ENCODE measurements around the gene WSCD1.

WSCD1 gene

DNA sequence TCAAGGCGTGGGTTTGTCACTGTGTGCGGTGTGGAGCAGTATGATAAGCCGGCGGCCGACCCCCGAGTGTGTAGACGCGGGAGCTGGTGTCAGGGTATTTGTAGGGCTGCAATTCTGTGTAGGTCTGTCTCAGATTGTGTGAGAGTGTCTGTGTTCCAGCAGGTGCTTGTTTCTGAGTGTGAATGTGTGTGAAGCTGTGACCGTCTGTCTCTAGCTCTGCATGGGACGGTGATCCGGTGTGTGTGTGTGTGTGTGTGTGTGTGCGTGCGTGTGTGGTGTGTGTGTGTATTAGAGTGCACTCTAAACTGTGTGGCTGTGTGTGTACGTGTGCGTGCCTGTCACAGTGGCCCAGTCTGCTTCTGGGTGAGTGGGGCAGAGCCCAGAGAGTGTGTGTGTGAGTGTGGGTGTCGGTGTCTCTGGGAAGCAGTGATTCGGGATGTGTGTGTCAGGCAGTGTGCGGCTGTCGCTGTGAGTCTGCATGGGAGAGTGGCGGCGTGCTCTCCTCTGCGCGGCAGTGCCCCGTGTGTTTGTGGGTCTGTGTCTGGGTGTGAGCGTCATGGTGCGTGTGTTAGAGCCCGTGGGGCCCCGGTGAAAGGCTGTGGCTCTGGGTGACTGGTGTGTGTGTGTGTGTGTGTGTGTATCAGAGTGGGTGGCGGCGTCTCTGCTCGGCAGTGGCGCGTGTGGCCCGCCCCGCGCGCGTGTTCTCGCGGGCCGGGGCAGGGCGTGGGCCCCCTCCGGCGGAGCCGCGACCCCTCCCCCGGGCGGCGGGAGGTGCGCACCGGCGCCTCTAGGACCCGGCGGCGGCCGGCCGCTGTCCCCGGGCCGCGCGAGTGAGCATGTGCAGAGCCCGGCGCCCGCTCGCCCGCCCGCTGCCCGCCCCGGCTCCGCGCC lies at the start of gene WSCD1:
WSCD1 (plus strand) TSS at position 841 of the 891 bp plus-strand sequence. CDS start 10,280 bp downstream, outside the sequence.
- no peak for DNase-seq

DNA sequence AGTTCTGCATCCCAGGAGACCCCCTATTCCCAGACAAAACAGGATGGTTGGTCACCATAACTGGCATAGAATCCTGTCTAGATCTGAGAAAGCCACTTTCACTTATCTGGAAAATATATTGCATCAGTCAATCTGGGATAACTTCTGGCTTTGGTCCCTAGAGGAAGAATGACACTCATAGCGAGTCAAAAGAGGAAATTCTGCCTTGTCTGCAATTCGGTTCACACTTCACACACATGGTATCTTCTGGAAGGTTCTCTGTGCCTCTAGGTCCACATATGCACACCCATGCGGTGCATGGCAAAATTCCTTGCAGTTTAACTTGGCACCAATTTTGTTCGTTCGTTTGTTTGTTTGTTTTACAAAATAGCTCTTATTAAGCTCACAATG lies 49.2 kb upstream of the WSCD1 start:
- no peak for DNase-seq

DNA sequence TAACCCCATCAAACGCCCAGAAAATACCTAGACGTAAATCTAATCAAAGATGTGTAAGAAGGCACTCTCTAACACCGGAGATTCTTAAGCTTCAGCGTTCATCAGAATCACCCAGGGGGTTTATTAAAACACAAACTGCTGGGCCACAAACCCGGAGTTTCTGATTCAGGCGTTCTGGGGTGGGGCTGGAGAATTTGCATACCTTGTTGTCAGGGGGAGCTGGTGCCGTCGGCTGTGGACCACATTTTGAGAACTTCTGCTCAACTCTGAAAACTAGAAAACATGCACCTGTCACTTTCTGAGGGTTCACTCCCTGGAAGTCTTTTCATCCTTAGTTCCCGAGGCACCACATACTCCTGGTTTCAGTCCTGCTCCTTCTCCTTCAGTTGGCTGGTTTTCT lies 48.6 kb upstream of the WSCD1 start:
- DNase-seq: no peak

DNA sequence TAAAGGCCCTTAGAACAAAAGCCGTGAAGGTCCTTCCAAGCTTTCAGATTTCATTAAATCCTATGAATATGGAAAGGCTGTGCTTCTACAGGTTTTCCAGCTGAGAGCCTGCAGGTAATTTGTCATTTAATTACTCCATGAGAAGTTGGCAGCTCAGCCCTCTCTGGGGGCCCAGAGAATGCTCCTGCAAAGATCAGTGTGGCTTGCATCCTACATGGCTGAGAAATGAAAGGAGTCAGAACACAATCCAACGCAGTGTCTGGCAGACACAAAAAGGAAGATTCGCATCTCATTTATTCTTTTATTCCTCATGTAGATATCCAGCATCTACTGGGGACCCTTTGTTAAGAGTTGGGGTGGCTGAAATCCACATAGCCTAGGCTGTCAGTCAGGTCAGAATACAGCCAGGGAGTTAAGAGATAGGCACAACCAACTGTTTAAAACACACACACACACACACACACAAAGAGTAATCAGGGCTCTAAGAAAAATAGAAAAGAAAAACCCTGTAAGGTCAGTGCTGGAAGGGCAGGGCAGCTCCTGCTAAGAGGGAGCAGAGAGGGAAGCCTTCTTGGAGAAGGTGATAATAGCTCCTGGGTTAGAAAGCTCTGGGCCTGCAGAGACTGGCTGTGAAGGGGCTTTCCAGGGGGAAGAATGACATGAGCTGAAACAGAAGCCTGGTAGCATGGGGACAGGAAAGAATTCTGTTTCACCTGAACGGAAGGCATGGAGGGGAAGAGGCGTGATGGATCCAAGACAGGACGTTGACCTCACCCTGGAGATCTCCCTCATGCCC lies 46.9 kb upstream of the WSCD1 start:
- DNase-seq: no peak

DNA sequence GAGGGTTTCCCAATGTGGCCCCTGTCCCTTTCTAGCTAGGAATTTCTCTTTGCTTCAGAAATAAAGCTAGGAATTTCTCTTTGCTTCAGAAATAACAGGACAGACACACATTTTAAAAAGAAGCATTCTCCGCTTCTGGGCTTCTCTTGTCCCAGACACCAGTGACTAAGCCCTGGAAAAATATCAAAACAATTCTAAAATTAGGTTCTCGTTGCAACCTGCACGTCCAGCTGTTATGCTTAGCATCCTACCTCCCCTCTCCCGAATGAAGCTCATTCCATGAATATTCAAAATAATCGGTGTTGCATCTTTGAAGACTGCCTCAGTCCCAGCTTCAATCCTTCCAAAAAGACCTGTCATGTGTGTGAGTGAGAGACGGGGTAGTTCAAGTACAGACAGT lies 45.6 kb upstream of the WSCD1 start:
- no peak for DNase-seq

DNA sequence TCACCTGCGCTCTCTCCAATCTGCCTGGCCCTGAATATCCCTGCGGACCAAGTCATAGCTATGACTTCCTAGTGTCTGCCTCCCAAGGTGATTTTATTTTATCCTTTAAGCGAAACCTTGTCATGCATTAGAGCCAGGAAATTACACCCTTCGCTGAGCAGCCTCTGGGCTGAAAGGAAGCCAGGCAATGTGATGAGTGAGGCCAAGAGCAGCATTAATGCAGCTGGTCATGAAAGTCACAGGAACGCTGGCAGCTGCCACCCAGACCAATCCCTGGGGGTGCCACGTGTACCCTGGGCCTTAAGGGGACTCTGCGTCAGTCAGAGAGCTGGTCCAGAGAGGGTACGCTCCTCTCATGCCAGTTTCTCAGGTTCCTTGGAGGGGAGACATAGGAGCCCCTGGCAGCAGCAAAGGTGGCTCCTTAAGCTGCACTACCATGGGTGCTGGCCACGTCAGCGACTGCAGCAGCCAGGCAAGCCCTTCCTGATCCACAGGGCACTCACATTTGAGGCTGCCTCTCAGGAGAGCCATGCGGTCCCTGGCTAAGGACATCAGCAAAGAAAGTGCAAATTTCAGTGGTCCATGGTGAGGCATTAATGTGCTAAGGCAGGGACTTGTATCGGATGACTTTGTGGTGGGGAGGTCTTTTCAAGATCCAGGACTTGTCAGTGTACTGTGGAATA lies 42.7 kb upstream of the WSCD1 start:
- no peak for DNase-seq

DNA sequence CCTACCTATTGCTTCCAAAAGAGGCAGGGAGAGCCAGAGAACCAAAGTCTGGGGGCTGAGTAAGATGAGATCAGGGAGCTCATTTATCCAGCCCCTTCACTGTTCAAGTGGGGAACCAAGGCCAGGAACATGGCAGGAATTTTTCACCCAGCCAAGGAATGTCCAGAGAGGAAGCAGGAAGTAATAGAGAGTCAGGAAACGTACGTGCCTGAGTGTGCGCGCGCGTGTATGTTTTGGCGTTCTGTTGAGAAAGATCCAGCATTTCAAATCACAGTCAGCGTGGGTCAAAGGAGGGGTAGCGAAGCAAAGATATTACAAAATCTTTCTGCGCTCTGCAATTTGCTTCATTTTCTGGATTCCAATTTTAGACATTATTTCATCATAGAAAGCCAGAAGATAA lies 41.9 kb upstream of the WSCD1 start:
- DNase-seq: no peak

DNA sequence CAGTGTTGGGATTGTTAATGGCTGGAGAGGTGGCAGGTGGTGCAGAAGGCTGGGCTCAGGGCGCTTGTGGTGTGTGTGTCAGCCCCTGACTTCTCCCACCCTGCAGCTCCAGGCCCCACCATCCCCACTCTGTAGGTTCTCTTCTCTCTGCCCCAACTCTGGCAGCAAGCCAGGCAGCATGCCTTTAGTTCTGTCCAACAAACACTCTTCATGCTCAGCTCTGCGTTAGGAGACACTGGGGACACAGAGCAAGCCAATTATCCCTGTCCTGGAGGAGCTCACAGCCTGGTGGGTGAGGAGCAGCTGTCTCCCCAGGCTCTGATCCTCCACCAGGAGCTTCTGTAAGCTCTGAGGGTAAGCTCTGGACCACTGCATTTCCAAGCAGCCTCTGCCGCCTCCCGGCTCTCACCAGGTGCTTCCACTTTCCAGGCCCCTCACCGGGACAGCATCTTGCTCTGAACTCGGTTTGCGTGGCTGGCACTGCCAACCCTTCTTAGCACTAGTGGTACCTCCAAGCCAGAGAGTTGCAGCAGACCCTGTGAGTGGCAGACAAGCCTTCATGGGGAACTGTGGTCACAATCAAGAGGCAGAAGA lies 34.3 kb upstream of the WSCD1 start:
- no peak for DNase-seq

DNA sequence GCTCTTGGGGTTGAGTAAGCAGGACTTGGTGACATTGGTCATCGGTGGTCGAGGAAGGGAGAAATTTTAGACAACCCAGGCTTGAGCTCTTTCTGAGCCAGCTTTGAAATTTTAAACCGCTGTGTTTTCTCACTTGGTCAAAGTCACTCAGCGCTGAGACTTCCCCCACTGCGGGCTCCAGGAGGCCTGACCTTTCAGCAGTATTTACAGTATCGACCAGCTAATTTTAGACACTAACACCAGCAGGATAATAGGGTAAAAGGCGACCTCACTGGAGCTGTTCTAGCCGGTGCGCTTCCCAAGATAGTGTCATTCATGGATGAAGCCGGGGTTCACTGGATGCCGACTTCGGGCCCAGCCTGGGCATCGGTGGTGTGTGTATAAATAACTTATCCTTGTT lies 29.7 kb upstream of the WSCD1 start:
- DNase-seq: no peak

DNA sequence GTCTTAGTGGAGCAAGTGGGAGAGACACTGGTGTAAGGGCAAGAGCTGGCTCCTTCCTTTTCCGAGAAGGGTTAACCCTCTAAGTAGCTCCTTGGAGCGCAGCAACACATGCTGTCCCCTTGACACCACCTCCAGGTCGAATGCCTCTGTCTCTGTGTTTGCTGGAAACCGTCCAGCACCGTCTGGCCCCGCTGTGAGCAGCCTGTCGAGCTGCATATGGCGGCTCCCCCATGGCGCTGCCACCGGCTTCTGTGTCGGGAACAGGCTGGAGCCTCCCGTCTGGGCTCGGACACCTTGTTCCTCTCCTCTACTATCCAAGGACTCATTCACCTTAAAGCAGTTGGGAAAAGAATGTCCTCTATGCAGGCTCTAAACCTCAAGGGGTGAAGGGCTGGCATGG lies 28.9 kb upstream of the WSCD1 start:
- no peak for DNase-seq

DNA sequence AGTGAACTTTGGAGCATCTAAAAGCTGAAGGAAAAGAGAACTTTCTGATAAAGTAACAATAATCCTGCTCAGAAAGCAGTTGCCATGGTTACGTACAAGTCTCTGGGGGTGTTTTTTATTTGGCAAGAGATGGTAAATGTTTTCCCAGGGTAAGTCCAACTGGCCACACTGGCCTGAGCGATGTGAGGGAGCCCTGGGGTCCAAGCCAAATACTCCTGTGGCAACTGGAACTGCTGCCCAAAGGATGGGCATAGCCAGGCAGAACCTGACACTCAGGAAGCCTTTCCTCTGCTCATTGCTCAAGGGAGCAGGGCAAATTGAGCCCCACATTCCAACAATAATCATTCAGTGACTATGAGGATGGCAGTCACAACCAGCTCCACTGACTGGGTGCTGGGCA lies 26.8 kb upstream of the WSCD1 start:
- DNase-seq: no peak

DNA sequence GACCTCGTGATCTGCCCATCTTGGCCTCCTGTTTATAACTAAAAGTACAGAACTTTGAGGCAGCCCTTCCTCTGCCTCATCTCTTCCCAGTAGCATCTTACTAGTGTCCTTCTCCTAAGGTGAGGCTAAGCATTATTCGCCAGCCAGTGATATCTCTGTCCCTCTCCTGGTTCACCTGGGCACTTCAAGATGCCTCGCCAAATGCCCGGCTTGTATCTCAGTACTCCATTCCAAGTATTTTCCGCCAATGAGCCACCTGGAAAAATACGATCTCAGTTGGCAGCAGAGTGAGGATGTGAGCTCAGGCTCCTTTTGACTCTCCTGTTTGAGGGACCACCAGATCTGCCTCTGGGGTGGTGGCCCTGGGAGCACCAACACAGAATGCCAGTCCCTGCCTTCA lies 25.9 kb upstream of the WSCD1 start:
- DNase-seq: no peak

DNA sequence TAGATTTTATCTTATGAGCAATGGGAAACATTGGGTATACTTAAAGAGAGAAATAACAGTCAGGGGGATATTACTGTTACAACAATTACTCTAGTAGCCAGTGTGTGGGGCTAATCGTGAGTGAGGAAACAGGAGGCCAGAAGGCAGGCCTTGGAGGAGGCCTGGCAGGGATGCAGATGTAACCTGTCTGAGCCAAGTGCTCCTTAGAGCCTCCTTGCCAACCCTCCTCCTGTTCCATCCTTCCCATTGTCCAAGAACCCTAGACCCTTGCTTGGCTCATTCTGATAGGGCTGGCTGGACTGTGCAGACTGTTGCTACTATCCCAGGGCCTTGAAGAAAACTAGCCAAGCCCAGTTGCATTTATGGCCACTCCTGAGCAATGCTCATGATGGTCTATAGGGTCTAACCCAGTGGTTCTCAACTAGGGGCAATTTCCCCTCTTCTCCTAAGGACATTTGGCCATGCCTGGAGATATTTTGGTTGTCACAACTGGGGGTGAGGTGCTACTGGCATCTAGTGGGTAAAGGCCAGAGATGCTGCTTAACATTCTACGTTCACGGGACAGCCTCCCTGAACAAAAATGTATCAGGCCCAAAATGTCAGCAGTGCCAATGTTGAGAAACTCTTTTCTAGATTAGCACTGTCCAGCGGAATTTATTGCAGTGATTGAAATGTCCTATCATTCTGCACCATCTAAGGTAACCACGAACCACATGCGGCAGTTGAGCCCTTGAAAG lies 24.4 kb upstream of the WSCD1 start:
- no peak for DNase-seq

DNA sequence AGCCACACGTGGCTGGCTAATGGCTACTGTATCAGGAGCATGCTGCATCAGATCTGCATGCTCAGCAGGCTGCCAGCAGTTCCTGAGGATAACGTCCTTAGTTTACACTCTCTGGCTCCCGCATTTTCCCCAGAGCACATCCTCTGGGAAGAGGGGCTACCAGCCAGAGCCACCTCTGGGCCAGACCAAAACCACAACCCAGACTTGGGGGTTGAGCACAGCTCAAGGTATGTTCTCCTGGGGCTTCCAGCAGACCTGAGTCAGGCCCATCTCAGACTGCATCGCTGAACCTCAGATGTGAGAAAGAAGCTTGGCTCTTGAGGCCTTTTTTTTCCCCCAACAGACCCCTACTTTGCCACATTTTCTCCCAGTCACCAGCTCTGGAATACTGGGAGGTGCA lies 23.7 kb upstream of the WSCD1 start:
- no peak for DNase-seq

DNA sequence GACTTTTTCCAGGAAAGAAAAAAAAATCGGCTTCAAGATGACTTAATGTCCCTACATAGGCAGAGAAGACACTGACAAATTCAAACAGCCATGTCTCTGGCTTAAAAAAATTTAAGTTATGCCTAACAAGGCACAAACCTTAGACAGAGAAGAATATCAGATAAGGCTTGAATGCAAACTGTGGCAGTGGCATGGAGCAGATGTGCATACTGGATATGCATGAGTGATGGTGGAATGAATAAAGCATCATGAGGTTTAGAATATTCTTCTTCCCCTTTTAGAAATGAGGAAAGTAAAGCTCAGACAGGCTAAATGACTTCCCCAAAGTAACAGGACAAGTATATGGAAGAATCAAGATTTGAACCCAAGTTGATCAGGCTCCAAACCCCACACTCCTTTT lies 23.2 kb upstream of the WSCD1 start:
- no peak for DNase-seq

DNA sequence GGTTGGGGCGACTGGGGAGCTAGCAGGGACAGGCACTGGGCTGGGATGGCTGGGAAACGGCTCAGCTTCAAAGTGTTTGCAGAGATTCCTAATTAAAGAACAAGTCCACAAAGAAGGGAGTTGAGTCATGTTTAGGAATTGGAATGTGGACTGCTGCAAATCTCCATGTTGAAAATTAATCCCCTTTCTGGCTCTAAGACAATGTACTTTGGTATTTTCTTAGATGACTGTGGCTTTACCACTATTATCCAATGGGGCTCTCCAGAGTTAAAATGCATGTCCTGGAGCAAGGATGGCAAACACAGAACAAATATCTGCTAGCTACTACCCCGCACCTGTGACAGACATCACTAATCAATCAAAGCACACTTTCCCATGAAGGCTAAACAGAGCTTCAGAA lies 22.2 kb upstream of the WSCD1 start:
- DNase-seq: no peak

DNA sequence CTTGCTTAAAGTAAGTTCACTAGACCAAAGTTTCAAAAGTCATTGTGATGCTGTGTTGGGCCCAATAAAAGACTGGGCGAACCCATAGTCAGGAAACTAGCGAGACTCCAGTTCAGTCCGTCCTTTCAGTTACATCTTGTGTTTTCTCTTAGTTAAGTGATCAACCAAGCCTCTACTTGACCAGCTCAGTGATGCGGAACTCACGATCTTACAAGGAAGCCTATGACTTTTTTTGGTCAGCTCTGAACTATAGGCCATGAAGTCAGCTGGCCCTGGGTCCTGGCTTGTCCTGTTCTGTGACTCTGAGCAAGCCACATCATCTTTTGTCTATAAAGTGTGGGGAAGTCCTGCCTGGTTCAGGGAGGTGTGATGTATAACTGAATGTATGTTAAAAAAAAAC lies 21.7 kb upstream of the WSCD1 start:
- DNase-seq: no peak

DNA sequence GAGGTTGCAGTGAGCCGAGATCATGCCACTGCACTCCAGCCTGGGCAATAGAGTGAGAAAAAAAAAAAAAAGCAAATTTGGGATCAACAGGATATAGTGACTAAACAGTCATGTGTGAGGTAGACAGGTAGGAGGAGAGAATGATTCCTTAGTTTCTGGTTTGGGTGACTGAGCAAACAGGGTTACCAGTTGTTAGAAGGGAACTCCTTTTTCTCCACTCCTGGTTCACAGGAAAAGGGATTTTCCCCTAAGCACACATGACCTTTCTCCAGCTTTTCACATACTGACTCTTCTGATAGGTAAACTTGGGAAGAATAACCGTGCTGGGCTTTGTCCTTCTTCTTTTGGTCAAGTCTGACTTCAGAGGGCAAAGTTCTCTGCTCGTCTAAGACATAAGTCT lies 17.3 kb upstream of the WSCD1 start:
- DNase-seq: no peak

DNA sequence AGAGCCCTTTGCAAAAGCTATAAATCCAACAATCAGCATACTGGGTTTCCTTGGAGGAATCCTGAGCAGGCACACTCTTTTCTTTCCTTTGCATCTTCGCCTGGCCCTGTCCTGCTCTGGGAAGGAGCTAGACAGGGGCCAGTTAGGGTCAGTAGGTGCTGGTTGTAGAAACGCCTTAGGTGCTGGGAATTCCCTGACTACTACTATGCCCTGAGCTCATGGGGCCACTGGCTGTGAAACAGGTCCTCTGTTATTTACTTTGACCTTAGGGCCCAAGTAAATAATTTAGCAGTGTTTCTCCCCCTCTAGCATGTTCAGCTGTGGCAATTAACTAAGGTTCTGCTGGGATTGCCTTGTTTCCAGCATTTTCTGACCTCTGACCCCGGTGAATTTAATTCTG lies 15.8 kb upstream of the WSCD1 start:
- DNase-seq: no peak

DNA sequence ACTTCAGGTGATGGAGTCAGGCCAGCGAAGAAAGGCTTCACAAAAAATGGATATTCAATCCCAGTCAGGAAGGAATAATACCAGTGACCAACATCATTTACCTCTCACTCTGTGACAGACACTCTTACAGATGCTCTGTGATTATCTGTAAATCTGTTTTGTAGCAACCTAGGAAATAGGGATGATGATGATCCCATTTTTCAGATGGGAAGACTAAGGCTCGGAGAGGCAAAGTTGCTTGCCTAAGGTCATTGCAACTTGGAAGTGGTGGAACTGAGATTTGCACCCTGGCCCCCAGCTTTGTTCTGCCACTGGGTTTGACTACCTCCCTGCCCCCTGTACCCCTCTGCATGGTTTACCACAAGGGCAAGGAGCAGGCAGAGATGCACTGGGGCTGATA lies 14.1 kb upstream of the WSCD1 start:
- no peak for DNase-seq

DNA sequence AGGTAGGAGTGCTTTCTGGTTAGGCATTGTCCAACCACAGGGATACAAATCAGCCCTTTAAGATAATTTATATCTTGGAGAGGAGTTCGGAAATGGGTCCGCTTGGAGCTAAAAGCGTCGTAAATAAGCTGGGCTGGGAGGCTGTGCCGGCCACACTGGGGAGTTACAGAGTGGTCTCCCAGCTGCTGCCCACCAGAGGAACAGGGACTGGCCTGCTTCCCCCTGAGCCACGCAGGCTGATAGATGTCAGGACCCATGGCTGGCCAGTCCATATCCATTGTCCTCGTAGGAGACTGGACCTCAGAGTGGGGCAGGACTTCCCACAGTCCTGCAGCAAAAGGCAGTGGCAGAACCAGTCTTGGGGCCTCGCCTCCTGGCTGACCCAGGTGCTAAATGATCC lies 12.6 kb upstream of the WSCD1 start:
- no peak for DNase-seq

DNA sequence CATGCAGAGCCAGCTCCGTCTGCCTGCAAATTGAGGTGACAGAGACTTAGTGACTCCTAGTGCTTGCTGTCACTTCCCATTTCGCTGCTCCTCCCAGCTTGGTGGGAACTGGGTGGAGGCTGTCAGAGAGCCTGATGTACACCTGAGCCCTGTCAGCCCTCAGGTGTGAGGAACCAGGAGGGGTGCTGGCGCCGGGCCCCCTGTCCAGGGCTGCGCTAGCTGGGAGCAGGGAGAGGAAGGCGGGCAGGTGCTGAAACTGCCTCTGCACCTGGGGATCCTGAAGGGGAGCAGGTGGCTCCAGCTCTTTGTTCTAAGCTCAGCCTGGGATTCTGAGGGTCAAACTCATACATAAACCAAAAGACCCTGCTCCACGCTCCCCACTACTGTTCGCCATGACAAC lies 10.8 kb upstream of the WSCD1 start:
- no peak for DNase-seq

DNA sequence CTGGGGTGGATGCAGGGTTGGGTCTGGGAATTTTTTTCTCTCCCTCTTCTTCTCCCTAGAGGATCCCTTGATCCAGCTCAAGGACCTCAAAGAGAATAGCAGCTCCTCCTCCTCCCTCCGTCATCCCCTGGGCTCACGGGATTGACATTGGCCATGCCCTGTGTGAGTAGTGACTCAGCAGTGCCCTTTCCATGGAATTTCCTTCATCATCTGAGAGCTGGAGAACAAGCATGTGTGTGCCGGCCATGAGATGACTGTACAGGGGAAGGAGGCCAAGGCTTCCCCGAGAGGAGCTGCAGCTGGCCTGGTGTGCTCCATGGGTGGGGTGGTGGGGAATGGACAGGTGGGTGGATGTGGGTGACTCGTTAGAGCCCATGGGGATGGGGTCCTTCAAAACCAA lies 8.9 kb upstream of the WSCD1 start:
- no peak for DNase-seq

Data from activated CD4-positive, alpha-beta T cell treated with anti-CD3 and anti-CD28 coated beads, Interleukin-10, Interleukin-2, amounts not matched to agents 100 ng/mL and 50 ng/mL, durations not matched to agents 16 hours and 8 hours (primary cell).